IMR-90 (cell line): ENCODE measurements around the gene ATP2B1. TPM values are rescaled to one million over a fixed set of nuclear protein-coding genes. Genes with fewer than 3 reads are reported as not detected.

Experiments used
- ATAC-seq: fragments of 200-7000 bp; cut with Tn5 transposase; 2 replicates; pipeline ENCODE4 v1.9.1; 2020; ENCODE audit warnings: low read depth, mild to moderate bottlenecking, moderate library complexity
- BruUV-seq: library from RNA; stranded (reverse); fragments of 400-500 nt; replicated peaks from 2 replicates; lab custom pipeline; 2021; lab: Mats Ljungman, UMichigan
- CTCF ChIA-PET: fragments of 300-600 bp; formaldehyde crosslinking; extraction: SDS; loops from one replicate; lab custom pipeline; 2021; ENCODE audit warnings: antibody characterized with exemption; lab: Yijun Ruan, JAX
- POLR2A ChIA-PET: fragments of 300-600 bp; sonication (Branson Sonifier 250); formaldehyde crosslinking; loops from one replicate; lab custom pipeline; 2022; ENCODE audit warnings: antibody characterized with exemption; ENCODE audit not compliant: unreplicated experiment; lab: Charles Lee
- DNase-seq: peaks from one replicate; pipeline ENCODE4 v3.0.0; 2013
- H2AFZ ChIP-seq: replicated peaks from 2 replicates; pipeline ENCODE3; 2013; ENCODE audit warnings: low read length, mild to moderate bottlenecking; ENCODE audit not compliant: poor library complexity
- H2AK5ac ChIP-seq: 2 replicates; pipeline ENCODE4 v1.6.1; 2013; ENCODE audit warnings: low read depth, low read length, inconsistent platforms
- H2AK9ac ChIP-seq: replicated peaks from 2 replicates; pipeline ENCODE3; 2013; ENCODE audit warnings: mild to moderate bottlenecking, low read depth, low read length, moderate library complexity; ENCODE audit not compliant: poor library complexity
- H2BK120ac ChIP-seq: 2 replicates; pipeline ENCODE4 v1.6.1; 2013; ENCODE audit warnings: low read depth, low read length, inconsistent platforms
- H2BK15ac ChIP-seq: 3 replicates; pipeline ENCODE4 v1.6.1; 2013; ENCODE audit warnings: low read depth, low read length, inconsistent platforms
- H2BK20ac ChIP-seq: 2 replicates; pipeline ENCODE4 v1.6.1; 2013; ENCODE audit warnings: low read depth, mild to moderate bottlenecking, inconsistent platforms, low read length, moderate library complexity
- H2BK5ac ChIP-seq: 2 replicates; pipeline ENCODE4 v1.6.1; 2013; ENCODE audit warnings: mild to moderate bottlenecking, low read depth, low read length, inconsistent platforms; ENCODE audit not compliant: poor library complexity, severe bottlenecking
- H3K14ac ChIP-seq: replicated peaks from 2 replicates; pipeline ENCODE4 v1.6.1; 2013; ENCODE audit warnings: low read depth, low read length, inconsistent platforms
- H3K18ac ChIP-seq: 2 replicates; pipeline ENCODE4 v1.6.1; 2013; ENCODE audit warnings: low read depth, low read length, control low read depth
- H3K23ac ChIP-seq: 2 replicates; pipeline ENCODE4 v1.6.1; 2013; ENCODE audit warnings: low read depth, low read length, inconsistent platforms
- H3K27ac ChIP-seq: 2 replicates; pipeline ENCODE4 v1.5.1; 2013; ENCODE audit warnings: mild to moderate bottlenecking, control low read depth, low read length; ENCODE audit not compliant: insufficient read depth
- H3K27me3 ChIP-seq: 2 replicates; pipeline ENCODE4 v1.6.1; 2013; ENCODE audit warnings: low read length; ENCODE audit not compliant: control insufficient read depth, insufficient read depth
- H3K36me3 ChIP-seq: 2 replicates; pipeline ENCODE4 v1.6.1; 2013; ENCODE audit warnings: low read length, mixed read lengths; ENCODE audit not compliant: control insufficient read depth, insufficient read depth
- H3K4ac ChIP-seq: 2 replicates; pipeline ENCODE4 v1.6.1; 2013; ENCODE audit warnings: low read depth, low read length, inconsistent platforms
- H3K4me1 ChIP-seq: 2 replicates; pipeline ENCODE4 v1.6.1; 2013; ENCODE audit warnings: low read length, mixed read lengths; ENCODE audit not compliant: control insufficient read depth, insufficient read depth
- H3K4me2 ChIP-seq: 2 replicates; pipeline ENCODE4 v1.6.1; 2013; ENCODE audit warnings: low read depth, mild to moderate bottlenecking, control low read depth, low read length, moderate library complexity
- H3K4me3 ChIP-seq: 2 replicates; pipeline ENCODE4 v1.5.1; 2013; ENCODE audit warnings: low read depth, mild to moderate bottlenecking, control low read depth, low read length, moderate library complexity; ENCODE audit not compliant: insufficient read depth
- H3K56ac ChIP-seq: 2 replicates; pipeline ENCODE4 v1.6.1; 2013; ENCODE audit warnings: low read length, inconsistent platforms; ENCODE audit not compliant: insufficient read depth; ENCODE audit errors: extremely low read depth
- H3K79me1 ChIP-seq, 2 experiments: 2 replicates each; pipeline ENCODE4 v1.6.1; 2013; ENCODE audit warnings: low read length in 2 of 2, inconsistent platforms in 1 of 2, low read depth in 1 of 2
- H3K9ac ChIP-seq: 2 replicates; pipeline ENCODE4 v1.6.1; 2013; ENCODE audit warnings: low read depth, low read length, control low read depth
- H3K9me1 ChIP-seq: 2 replicates; pipeline ENCODE4 v1.6.1; 2013; ENCODE audit warnings: low read length, inconsistent platforms; ENCODE audit not compliant: insufficient read depth
- H3K9me3 ChIP-seq: 2 replicates; pipeline ENCODE4 v1.6.1; 2013; ENCODE audit warnings: low read length; ENCODE audit not compliant: control insufficient read depth, insufficient read depth
- H4K20me1 ChIP-seq: 2 replicates; pipeline ENCODE4 v1.6.1; 2013; ENCODE audit warnings: low read length, inconsistent platforms; ENCODE audit not compliant: insufficient read depth
- H4K5ac ChIP-seq: 2 replicates; pipeline ENCODE4 v1.6.1; 2013; ENCODE audit warnings: mild to moderate bottlenecking, low read depth, low read length, control low read depth
- H4K8ac ChIP-seq, 2 experiments: 2 replicates each; pipeline ENCODE4 v1.6.1; 2013; ENCODE audit warnings: low read depth in 2 of 2, low read length in 2 of 2, control low read depth in 1 of 2, inconsistent platforms in 1 of 2
- H4K91ac ChIP-seq: 2 replicates; pipeline ENCODE4 v1.6.1; 2013; ENCODE audit warnings: low read depth, low read length, inconsistent platforms; ENCODE audit not compliant: insufficient read depth
- CHD1 ChIP-seq: IDR thresholded peaks from 2 replicates; pipeline ENCODE4 v1.6.1; 2012; ENCODE audit warnings: low read depth, low read length, improper control_type of control experiment
- FOS ChIP-seq: fragments of 150-350 bp; IDR thresholded peaks from 2 replicates; pipeline ENCODE4 v1.6.1; 2016; ENCODE audit warnings: low read depth, low read length
- MAZ ChIP-seq: IDR thresholded peaks from 2 replicates; pipeline ENCODE4 v1.6.1; 2012; ENCODE audit warnings: low read depth, mild to moderate bottlenecking, low read length, improper control_type of control experiment, moderate library complexity, borderline replicate concordance
- MXI1 ChIP-seq: IDR thresholded peaks from 2 replicates; pipeline ENCODE4 v1.6.1; 2012; ENCODE audit warnings: low read depth, mild to moderate bottlenecking, low read length, moderate library complexity, borderline replicate concordance
- NFE2L2 ChIP-seq: fragments of 150-350 bp; IDR thresholded peaks from 2 replicates; pipeline ENCODE4 v1.6.1; 2016; ENCODE audit warnings: low read depth, mild to moderate bottlenecking, low read length
- WGBS, 2 experiments: methylation state at CpG; one replicate each; pipeline versions ENCODE4 v1.1.5 to v1.1.7; 2013; ENCODE audit warnings: missing lambda C conversion rate in 2 of 2; ENCODE audit not compliant: insufficient read length in 1 of 2; ENCODE audit errors: extremely low coverage in 2 of 2; 5-methylcytosine and 5-hydroxymethylcytosine counted together
- dilution Hi-C: fragments of 300-500 bp; cut with HindIII; formaldehyde crosslinking; loops from one replicate; pipeline ENCODE4 v1.14.3; 2018; ENCODE audit warnings: low sequenced_read_pairs; ENCODE audit not compliant: unreplicated experiment
- in situ Hi-C: fragments of 300-500 bp; cut with MboI; formaldehyde crosslinking; loops from 3 replicates; pipeline ENCODE4 v1.14.3; 2019; ENCODE audit warnings: low sequenced_read_pairs, inconsistent platforms, mixed read lengths
- intact Hi-C: fragments of 100-400 bp; cut with micrococcal nuclease; formaldehyde crosslinking; loops from 2 replicates; pipeline ENCODE4 v1.10.0; 2022
- polyA plus RNA-seq, 3 experiments: library from polyadenylated mRNA; depleted of rRNA; stranded (reverse); fragments of >200 nt; gene quantifications; 2 replicates each; pipeline ENCODE4 v1.2.3, GENCODE V29; 2012; ENCODE audit warnings: low replicate concordance in 1 of 3
- total RNA-seq: library from RNA; depleted of rRNA; stranded (reverse); fragments of >200 nt; gene quantifications from 2 replicates; pipeline ENCODE4 v1.2.3, GENCODE V29; 2012

The ATP2B1 gene
- total and polyA plus RNA-seq, 2 of the 4 experiments (the other 2 are of a cell fraction): 9.9 to 32.6 TPM

DNA sequence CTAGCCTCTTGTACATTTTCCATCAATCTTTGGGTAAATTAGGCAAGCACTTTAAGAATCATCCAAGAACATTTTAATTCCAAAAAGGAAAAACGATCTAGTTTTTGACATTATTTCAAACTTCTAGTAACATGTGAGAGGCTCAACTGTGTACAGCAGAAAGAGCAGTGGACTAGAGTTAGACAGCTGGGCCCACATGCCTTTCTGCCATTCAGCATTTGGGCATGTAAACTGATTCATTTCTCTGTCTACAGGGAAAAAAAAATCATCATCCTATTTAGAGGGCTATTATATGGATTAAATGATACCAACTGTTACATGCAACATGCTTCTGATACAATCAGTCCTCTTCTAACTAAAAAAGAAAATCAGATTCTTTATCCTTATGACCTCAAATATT is 17.7 kb downstream of the ATP2B1 start:
- peaks cover 31% of the 10 kb centered on the region for H4K20me1 ChIP-seq
- DNase-seq: peak; percentile 51
- POLR2A ChIA-PET: no interaction called here

More for the DNA sequence above, 17.7 kb downstream of the ATP2B1 start:
- in situ Hi-C loops (no loop called here), intact Hi-C loops (loop anchor here (5.0 kb wide), 1 partner anchor 149 kb away; no protein-coding TSS in a partner anchor), dilution Hi-C loops (no loop called here)
- Histone ChIP-seq H2AFZ (no peak overlapping the region), H3K27me3 (no peaks in the 10 kb centered on the region), H2AK9ac (no peak overlapping the region), H3K23ac (no peak overlapping the region), H3K18ac (no peak overlapping the region), H3K56ac (no peak overlapping the region), H2BK20ac (no peak overlapping the region), H3K79me1 (peaks cover 14 to 55% of the 10 kb centered on the region in 2 experiments; a peak in 3 of 4 replicates), H2AK5ac (no peak overlapping the region), H3K4me2 (0 out of 2 replicates have a peak overlapping the region, but pooled peaks have one; percentile 1), H3K9me3 (no peaks in the 10 kb centered on the region), H2BK120ac (no peak overlapping the region), H2BK5ac (peak overlapping the region; percentile 48), H3K4ac (no peak overlapping the region), H3K36me3 (no peaks in the 10 kb centered on the region), H4K8ac (no peak overlapping the region), H4K5ac (no peak overlapping the region), H2BK15ac (no peak overlapping the region), H3K14ac (no peak overlapping the region), H3K9me1 (peaks cover 5% of the 10 kb centered on the region; the same call in 1 of the 2 replicates), H3K27ac (no peak overlapping the region), H3K9ac (no peak overlapping the region), H3K4me3 (no peak overlapping the region), H4K91ac (no peak overlapping the region), H3K4me1 (peaks cover 6% of the 10 kb centered on the region; the same call in 1 of the 2 replicates)
- no TSS peak for BruUV-seq
- WGBS, 2 experiments: no CpG with 5 or more reads among the region's 1 CpG
- CTCF ChIA-PET: interaction anchor here (0.5 to 1.6 kb wide), 2 partner anchors 16 to 148 kb away, joined by 3 read pairs; no protein-coding TSS in a partner anchor
- ATAC-seq: peak; percentile 83
- no peak for TF ChIP-seq MAZ
- no peak for TF ChIP-seq NFE2L2
- TF ChIP-seq CHD1: no peak
- no peak for TF ChIP-seq FOS
- TF ChIP-seq MXI1: peak; percentile 39; the same call in 1 of the 2 replicates
